Measurements from ENCODE around the gene DEPP1.

DEPP1 gene

GRCh38 chr10:44979281-44980191 lies 927 bp upstream of the DEPP1 start:
- Histone ChIP-seq H2AFZ (ENCODE audit: low read depth) (no peak overlapping the region), H3K27ac (peak overlapping the region; percentile 57; the same call in 1 of the 2 replicates), H3K27me3 (ENCODE audit: insufficient read depth, low read depth) (no peaks in the 10 kb centered on the region), H3K4me2 (peak overlapping the region; percentile 91), H3K36me3 (ENCODE audit: insufficient read depth) (peaks cover 3% of the 10 kb centered on the region; the same call in 1 of the 2 replicates), H3K4me1 (ENCODE audit: low read depth, poor library complexity, severe bottlenecking) (peaks cover 59% of the 10 kb centered on the region), H3K79me2 (ENCODE audit: insufficient read depth, low read depth) (peaks cover 41% of the 10 kb centered on the region), H3K4me3 (IDR thresholded peaks at IDR 0.05; ENCODE audit: insufficient read depth, low read depth, low read length) (no peak overlapping the region), H3K9ac (peak overlapping the region; percentile 60; the same call in 1 of the 2 replicates), H4K20me1 (ENCODE audit: insufficient read depth) (no peaks in the 10 kb centered on the region)
- TF ChIP-seq CTCF (conservative IDR thresholded peaks at IDR 0.05; ENCODE audit: low read depth, low read length) = no peak

- Histone ChIP-seq H2AFZ (ENCODE audit: low read depth) (no peak overlapping the region), H3K4me3 (IDR thresholded peaks at IDR 0.05; ENCODE audit: insufficient read depth, low read depth, low read length) (no peak overlapping the region), H3K4me1 (ENCODE audit: low read depth, poor library complexity, severe bottlenecking) (peaks cover 72% of the 10 kb centered on the region), H3K79me2 (ENCODE audit: insufficient read depth, low read depth) (peaks cover 41% of the 10 kb centered on the region), H3K4me2 (peak overlapping the region; percentile 91), H3K36me3 (ENCODE audit: insufficient read depth) (0 out of 2 replicates have a peak, but pooled peaks cover 3% of the 10 kb centered on the region), H4K20me1 (ENCODE audit: insufficient read depth) (no peaks in the 10 kb centered on the region), H3K27ac (peak overlapping the region; percentile 57), H3K9ac (peak overlapping the region; percentile 60), H3K27me3 (ENCODE audit: insufficient read depth, low read depth) (no peaks in the 10 kb centered on the region)
- no peak for TF ChIP-seq CTCF (conservative IDR thresholded peaks at IDR 0.05; ENCODE audit: low read depth, low read length)
Observed at GRCh38 chr10:44978213-44978569, 418 bp downstream of the DEPP1 start.

GRCh38 chr10:44977287-44978212 lies 1.1 kb downstream of the DEPP1 start:
- peaks cover 79% of the 10 kb centered on the region for H3K4me1 ChIP-seq (ENCODE audit: low read depth, poor library complexity, severe bottlenecking)
- TF ChIP-seq CTCF (conservative IDR thresholded peaks at IDR 0.05; ENCODE audit: low read depth, low read length) = no peak
- peak overlapping the region; percentile 57 for H3K27ac ChIP-seq
- H3K27me3 ChIP-seq (ENCODE audit: insufficient read depth, low read depth) = no peaks in the 10 kb centered on the region
- no peak overlapping the region for H3K4me3 ChIP-seq (IDR thresholded peaks at IDR 0.05; ENCODE audit: insufficient read depth, low read depth, low read length)
- H2AFZ ChIP-seq (ENCODE audit: low read depth) = no peak overlapping the region
- H4K20me1 ChIP-seq (ENCODE audit: insufficient read depth) = no peaks in the 10 kb centered on the region
- peak overlapping the region; percentile 60 for H3K9ac ChIP-seq
- H3K4me2 ChIP-seq = peak overlapping the region; percentile 91
- H3K36me3 ChIP-seq (ENCODE audit: insufficient read depth) = 0 out of 2 replicates have a peak, but pooled peaks cover 3% of the 10 kb centered on the region
- H3K79me2 ChIP-seq (ENCODE audit: insufficient read depth, low read depth) = peaks cover 42% of the 10 kb centered on the region

GRCh38 chr10:44976352-44977198 lies 2.0 kb downstream of the DEPP1 start:
- Histone ChIP-seq H3K4me1 (ENCODE audit: low read depth, poor library complexity, severe bottlenecking) (peaks cover 89% of the 10 kb centered on the region), H3K27ac (peak overlapping the region; percentile 57), H4K20me1 (ENCODE audit: insufficient read depth) (no peaks in the 10 kb centered on the region), H3K79me2 (ENCODE audit: insufficient read depth, low read depth) (peaks cover 52% of the 10 kb centered on the region), H3K27me3 (ENCODE audit: insufficient read depth, low read depth) (no peaks in the 10 kb centered on the region), H2AFZ (ENCODE audit: low read depth) (no peak overlapping the region), H3K4me3 (IDR thresholded peaks at IDR 0.05; ENCODE audit: insufficient read depth, low read depth, low read length) (no peak overlapping the region), H3K4me2 (peak overlapping the region; percentile 91), H3K9ac (peak overlapping the region; percentile 60), H3K36me3 (ENCODE audit: insufficient read depth) (0 out of 2 replicates have a peak, but pooled peaks cover 3% of the 10 kb centered on the region)
- TF ChIP-seq CTCF (conservative IDR thresholded peaks at IDR 0.05; ENCODE audit: low read depth, low read length) = no peak

Data from KMS-11 (cell line).